Measurements from ENCODE around the gene CYP19A1. TPM values are rescaled to one million over a fixed set of nuclear protein-coding genes. Genes with fewer than 3 reads are reported as not detected.

CYP19A1 gene
- total RNA-seq, 1 experiment from 2014 or later, result not detected

GRCh38 chr15:51203797-51204196, 134.6 kb downstream of the CYP19A1 start:
- no peaks in the 10 kb centered on the region; the same call in none of the 2 replicates for H3K27me3 ChIP-seq (ENCODE audit: control insufficient read depth, insufficient read depth, low read length)

GRCh38 chr15:51202783-51203182, 135.6 kb downstream of the CYP19A1 start:
- no peaks in the 10 kb centered on the region for H3K9me3 ChIP-seq (ENCODE audit: control insufficient read depth, insufficient read depth, low read depth, low read length)
- no TSS peak for BruUV-seq (replicated peaks)
- CTCF ChIA-PET, result no interaction called here
- ATAC-seq, result no peak
- no peak for TF ChIP-seq REST (IDR thresholded peaks at IDR 0.05; ENCODE audit: insufficient read depth in 1 of 2, low read depth in 2 of 2, low read length in 1 of 2)
- no peak for TF ChIP-seq POLR2AphosphoS5 (IDR thresholded peaks at IDR 0.05; ENCODE audit: low read depth, low read length)
- TF ChIP-seq SIN3A (IDR thresholded peaks at IDR 0.05; ENCODE audit: borderline replicate concordance, insufficient read depth, low read depth, low read length), result no peak
- no peak for TF ChIP-seq TCF7L2 (IDR thresholded peaks at IDR 0.05; ENCODE audit: low read depth, low read length)
- TF ChIP-seq, protein P1, sequence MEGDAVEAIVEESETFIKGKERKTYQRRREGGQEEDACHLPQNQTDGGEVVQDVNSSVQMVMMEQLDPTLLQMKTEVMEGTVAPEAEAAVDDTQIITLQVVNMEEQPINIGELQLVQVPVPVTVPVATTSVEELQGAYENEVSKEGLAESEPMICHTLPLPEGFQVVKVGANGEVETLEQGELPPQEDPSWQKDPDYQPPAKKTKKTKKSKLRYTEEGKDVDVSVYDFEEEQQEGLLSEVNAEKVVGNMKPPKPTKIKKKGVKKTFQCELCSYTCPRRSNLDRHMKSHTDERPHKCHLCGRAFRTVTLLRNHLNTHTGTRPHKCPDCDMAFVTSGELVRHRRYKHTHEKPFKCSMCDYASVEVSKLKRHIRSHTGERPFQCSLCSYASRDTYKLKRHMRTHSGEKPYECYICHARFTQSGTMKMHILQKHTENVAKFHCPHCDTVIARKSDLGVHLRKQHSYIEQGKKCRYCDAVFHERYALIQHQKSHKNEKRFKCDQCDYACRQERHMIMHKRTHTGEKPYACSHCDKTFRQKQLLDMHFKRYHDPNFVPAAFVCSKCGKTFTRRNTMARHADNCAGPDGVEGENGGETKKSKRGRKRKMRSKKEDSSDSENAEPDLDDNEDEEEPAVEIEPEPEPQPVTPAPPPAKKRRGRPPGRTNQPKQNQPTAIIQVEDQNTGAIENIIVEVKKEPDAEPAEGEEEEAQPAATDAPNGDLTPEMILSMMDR (IDR thresholded peaks at IDR 0.05), result no peak
- POLR2A ChIA-PET, result no interaction called here
- DNase-seq (ENCODE audit: low read depth, low spot score), result no peak
- intact Hi-C loops (cut with micrococcal nuclease; ENCODE audit: unreplicated experiment), result no loop called here
- no peak overlapping the region for H3K27ac ChIP-seq (ENCODE audit: low read length)
- in situ Hi-C loops (cut with HindIII; ENCODE audit: low pct_unique_long_range_greater_than_20kb, low sequenced_read_pairs), result no loop called here
- no peaks in the 10 kb centered on the region for H3K4me1 ChIP-seq (ENCODE audit: control insufficient read depth, insufficient read depth, low read length)
- no peaks in the 10 kb centered on the region; the same call in none of the 2 replicates for H3K27me3 ChIP-seq (ENCODE audit: control insufficient read depth, insufficient read depth, low read length)
- no peak overlapping the region for H3K4me3 ChIP-seq (ENCODE audit: low read depth in 2 of 2, low read length in 2 of 2)
- H3K36me3 ChIP-seq (ENCODE audit: control insufficient read depth, insufficient read depth, low read length), result no peaks in the 10 kb centered on the region

More at GRCh38 chr15:51203797-51204196, 134.6 kb downstream of the CYP19A1 start:
- in situ Hi-C loops (cut with HindIII; ENCODE audit: low pct_unique_long_range_greater_than_20kb, low sequenced_read_pairs) (no loop called here), intact Hi-C loops (cut with micrococcal nuclease; ENCODE audit: unreplicated experiment) (no loop called here)
- ChIA-PET POLR2A (no interaction called here), CTCF (no interaction called here)
- no peaks in the 10 kb centered on the region for H3K4me1 ChIP-seq (ENCODE audit: control insufficient read depth, insufficient read depth, low read length)
- no peaks in the 10 kb centered on the region for H3K36me3 ChIP-seq (ENCODE audit: control insufficient read depth, insufficient read depth, low read length)
- no peak overlapping the region for H3K4me3 ChIP-seq (ENCODE audit: low read depth in 2 of 2, low read length in 2 of 2)
- DNase-seq (ENCODE audit: low read depth, low spot score) (no peak), ATAC-seq (no peak)
- no peaks in the 10 kb centered on the region for H3K9me3 ChIP-seq (ENCODE audit: control insufficient read depth, insufficient read depth, low read depth, low read length)
- no peak overlapping the region for H3K27ac ChIP-seq (ENCODE audit: low read length)
- BruUV-seq (replicated peaks), result no TSS peak
- TF ChIP-seq, protein P1 (IDR thresholded peaks at IDR 0.05), result no peak
- no peak for TF ChIP-seq SIN3A (IDR thresholded peaks at IDR 0.05; ENCODE audit: borderline replicate concordance, insufficient read depth, low read depth, low read length)
- no peak for TF ChIP-seq REST (IDR thresholded peaks at IDR 0.05; ENCODE audit: insufficient read depth in 1 of 2, low read depth in 2 of 2, low read length in 1 of 2)
- TF ChIP-seq TCF7L2 (IDR thresholded peaks at IDR 0.05; ENCODE audit: low read depth, low read length), result no peak
